Osteoblast (primary cell): ENCODE results near the gene CLEC9A. TPM values are rescaled to one million over a fixed set of nuclear protein-coding genes. Genes with fewer than 3 reads are reported as not detected.

Experiments used
- DNase-seq: peaks from one replicate; pipeline ENCODE4 v3.0.0; 2011; ENCODE audit warnings: low spot score, mixed read lengths; ENCODE audit not compliant: insufficient read length; ENCODE audit errors: missing footprints
- H2AFZ ChIP-seq: 2 replicates; pipeline ENCODE4 v1.6.0; 2011; ENCODE audit warnings: mild to moderate bottlenecking, low read length
- H3K27ac ChIP-seq: 2 replicates; pipeline ENCODE4 v1.5.1; 2011; ENCODE audit warnings: mild to moderate bottlenecking, low read depth, low read length, moderate library complexity
- H3K27me3 ChIP-seq: 2 replicates; pipeline ENCODE4 v1.6.0; 2012; ENCODE audit warnings: mild to moderate bottlenecking, control low read depth, inconsistent platforms, low read length, moderate library complexity; ENCODE audit not compliant: insufficient read depth
- H3K36me3 ChIP-seq: 2 replicates; pipeline ENCODE4 v1.5.1; 2011; ENCODE audit warnings: mild to moderate bottlenecking, low read length, control low read depth, moderate library complexity; ENCODE audit not compliant: insufficient read depth
- H3K4me1 ChIP-seq: 2 replicates; pipeline ENCODE4 v1.5.1; 2011; ENCODE audit warnings: mild to moderate bottlenecking, low read length, control low read depth, moderate library complexity; ENCODE audit not compliant: insufficient read depth
- H3K4me2 ChIP-seq: 2 replicates; pipeline ENCODE4 v1.6.0; 2011; ENCODE audit warnings: mild to moderate bottlenecking, low read length; ENCODE audit not compliant: insufficient read depth
- H3K4me3 ChIP-seq: fragments of 200-600 bp; sonication (generic); 3 replicates; pipeline ENCODE4 v1.5.1; 2012; ENCODE audit warnings: mild to moderate bottlenecking, low read length, inconsistent platforms; ENCODE audit not compliant: insufficient read depth
- H3K79me2 ChIP-seq: 2 replicates; pipeline ENCODE4 v1.6.0; 2012; ENCODE audit warnings: mild to moderate bottlenecking, low read length, control low read depth, inconsistent platforms; ENCODE audit not compliant: insufficient read depth
- H3K9me3 ChIP-seq: 2 replicates; pipeline ENCODE4 v1.5.1; 2011; ENCODE audit warnings: low read depth, low read length, control low read depth
- H4K20me1 ChIP-seq: 2 replicates; pipeline ENCODE4 v1.6.0; 2012; ENCODE audit warnings: mild to moderate bottlenecking, low read length, control low read depth; ENCODE audit not compliant: insufficient read depth
- CTCF ChIP-seq: IDR thresholded peaks from 2 replicates; pipeline ENCODE4 v1.5.1; 2011; ENCODE audit warnings: mild to moderate bottlenecking, low read depth, low read length, moderate library complexity; ENCODE audit errors: extremely low read depth
- total RNA-seq: library from RNA; depleted of rRNA; stranded (reverse); fragments of >200 nt; gene quantifications from 2 replicates; pipeline ENCODE4 v1.2.3, GENCODE V29; 2012

The CLEC9A gene
- total RNA-seq, 1 donor, result not detected

DNA sequence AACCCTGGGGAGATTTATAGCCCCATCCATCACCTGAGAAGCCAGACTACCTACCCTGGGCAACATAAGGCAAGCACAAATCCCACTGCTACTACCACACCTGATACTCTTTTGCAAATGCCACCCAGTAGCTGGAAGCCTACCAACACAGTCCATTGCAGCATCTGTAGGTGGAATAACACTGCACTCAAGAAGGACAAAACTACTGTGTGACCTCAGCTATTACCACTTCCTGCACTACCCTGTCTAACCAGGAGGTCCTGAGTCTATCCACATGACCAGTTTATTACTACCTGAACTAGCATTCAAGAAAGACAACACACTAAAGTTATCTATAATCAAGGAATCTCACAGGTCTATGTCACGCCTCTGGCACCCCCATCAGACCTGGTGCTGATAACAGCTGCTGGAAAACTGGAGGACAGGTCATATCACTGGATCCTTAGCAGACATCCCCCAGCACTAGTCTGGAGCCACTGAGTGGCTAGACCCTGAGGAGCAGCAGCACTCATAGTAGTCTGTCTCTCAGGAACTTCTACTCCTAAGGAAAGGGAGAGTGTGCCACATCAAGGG, 71.3 kb downstream of the CLEC9A start:
- Histone ChIP-seq H3K27me3 (no peaks in the 10 kb centered on the region), H3K4me2 (no peak overlapping the region), H3K27ac (no peak overlapping the region), H3K4me1 (no peaks in the 10 kb centered on the region), H3K79me2 (no peaks in the 10 kb centered on the region), H3K36me3 (no peaks in the 10 kb centered on the region), H3K4me3 (no peak overlapping the region), H4K20me1 (no peaks in the 10 kb centered on the region), H3K9me3 (no peaks in the 10 kb centered on the region), H2AFZ (no peak overlapping the region)
- no peak for DNase-seq
- no peak for TF ChIP-seq CTCF

DNA sequence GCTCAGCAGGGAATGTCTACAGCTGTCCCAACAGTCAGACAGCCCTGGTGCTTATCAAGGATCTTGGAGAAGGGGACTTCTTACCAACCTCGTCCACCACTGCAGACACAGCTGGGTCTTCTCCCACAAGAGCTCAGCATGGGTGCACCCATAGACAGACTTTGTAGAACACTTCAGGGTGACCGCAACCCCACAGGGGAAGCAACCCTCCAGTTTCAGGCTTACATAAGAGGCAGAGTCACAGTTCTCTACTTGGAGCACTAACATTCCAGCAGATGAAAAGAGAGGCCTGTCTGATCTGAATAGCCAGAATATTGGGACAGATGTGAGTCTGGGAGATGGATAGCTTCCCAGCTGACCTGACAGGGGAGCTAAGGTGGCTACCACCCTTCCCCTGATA, 71.8 kb downstream of the CLEC9A start:
- Histone ChIP-seq H3K79me2 (no peaks in the 10 kb centered on the region), H2AFZ (no peak overlapping the region), H3K27ac (no peak overlapping the region), H4K20me1 (no peaks in the 10 kb centered on the region), H3K27me3 (no peaks in the 10 kb centered on the region), H3K9me3 (no peaks in the 10 kb centered on the region), H3K4me3 (no peak overlapping the region), H3K36me3 (no peaks in the 10 kb centered on the region), H3K4me2 (no peak overlapping the region), H3K4me1 (no peaks in the 10 kb centered on the region)
- no peak for TF ChIP-seq CTCF
- no peak for DNase-seq

DNA sequence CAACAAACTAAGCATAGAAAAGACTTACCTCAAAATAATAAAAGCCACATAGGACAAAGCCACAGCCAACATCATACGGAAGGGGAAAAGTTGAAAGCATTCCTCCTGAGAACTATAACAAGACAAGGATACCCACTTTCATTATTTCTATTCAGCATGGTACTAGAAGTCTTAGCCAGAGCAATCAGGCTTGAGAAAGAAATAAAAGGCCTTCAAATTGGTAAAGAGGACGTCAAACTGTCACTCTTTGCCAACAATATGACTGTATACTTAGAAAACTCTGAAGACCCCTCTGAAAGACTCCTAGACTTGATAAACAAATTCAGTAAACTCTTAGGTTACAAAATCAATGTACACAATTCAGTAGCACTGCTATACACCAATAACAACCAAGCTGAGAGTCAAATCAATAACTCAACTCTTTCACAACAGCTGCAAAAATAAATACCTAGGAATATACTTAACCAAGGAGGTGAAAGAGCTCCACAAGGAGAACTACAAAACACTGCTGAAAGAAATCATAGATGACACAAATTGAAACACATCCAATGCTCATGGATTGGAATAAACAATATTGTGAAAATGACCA, 79.9 kb downstream of the CLEC9A start:
- DNase-seq, result no peak

More for the DNA sequence above, 79.9 kb downstream of the CLEC9A start:
- Histone ChIP-seq H3K36me3 (no peaks in the 10 kb centered on the region), H3K4me3 (no peak overlapping the region), H3K27ac (no peak overlapping the region), H3K4me2 (no peak overlapping the region), H3K79me2 (no peaks in the 10 kb centered on the region), H3K4me1 (no peaks in the 10 kb centered on the region), H4K20me1 (no peaks in the 10 kb centered on the region), H2AFZ (no peak overlapping the region), H3K9me3 (no peaks in the 10 kb centered on the region), H3K27me3 (no peaks in the 10 kb centered on the region)
- TF ChIP-seq CTCF, result no peak
